Measurements from ENCODE around the gene PKMYT1.

The PKMYT1 gene

DNA sequence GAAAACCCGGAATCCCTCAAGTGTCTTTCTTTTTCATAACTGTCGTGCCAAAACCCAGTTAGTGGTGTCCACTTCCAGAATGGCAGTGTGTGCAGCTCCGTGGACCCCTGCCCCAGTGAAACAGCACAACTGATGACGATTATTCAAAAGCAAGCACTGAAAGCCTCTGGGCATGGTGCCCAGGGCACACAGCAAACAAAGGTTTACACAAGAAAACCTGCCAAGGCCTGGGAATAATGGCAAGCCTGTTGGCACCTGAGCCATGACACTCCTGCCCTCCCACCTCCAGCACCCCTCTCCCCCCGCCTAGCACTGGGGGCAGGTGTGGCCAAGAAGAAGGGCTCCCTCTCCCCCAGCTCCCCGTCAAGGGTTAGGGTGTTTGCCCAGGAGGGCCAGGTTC lies 2.8 kb downstream of the PKMYT1 start:
- no peak overlapping the region for H3K4me3 ChIP-seq
- H3K27ac ChIP-seq, result no peak overlapping the region

DNA sequence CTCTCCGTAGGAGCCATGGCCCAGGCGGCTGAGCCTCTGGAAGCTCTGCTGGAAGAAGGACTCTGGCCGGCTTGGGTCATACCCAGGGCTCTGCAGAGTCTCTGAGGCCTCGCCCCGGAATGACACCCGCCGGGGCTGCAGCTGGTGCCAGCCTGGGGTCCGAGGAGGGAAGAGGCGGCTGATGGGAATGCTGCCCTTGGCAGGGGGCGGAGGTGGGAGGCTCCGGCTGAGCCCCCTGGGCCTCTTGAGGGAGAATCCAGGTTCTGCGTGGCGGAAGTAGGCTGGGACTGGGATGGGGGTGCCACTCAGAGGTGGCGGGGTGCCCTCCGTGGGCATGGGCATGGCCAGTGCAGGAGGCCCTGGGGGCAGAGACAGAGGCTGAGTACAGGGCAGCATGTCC lies 3.6 kb downstream of the PKMYT1 start:
- Histone ChIP-seq H3K27ac (no peak overlapping the region), H3K4me3 (no peak overlapping the region)

- Histone ChIP-seq H3K27ac (no peak overlapping the region), H3K4me3 (no peak overlapping the region)
Measured at GRCh38 chr16:2976201-2976600, 4.0 kb downstream of the PKMYT1 start.

GRCh38 chr16:2975161-2975795 lies 5.0 kb downstream of the PKMYT1 start:
- H3K27ac ChIP-seq, result no peak overlapping the region
- H3K4me3 ChIP-seq, result no peak overlapping the region

- Histone ChIP-seq H3K4me3 (no peak overlapping the region), H3K27ac (no peak overlapping the region)
Measured at GRCh38 chr16:2974319-2975056, 5.8 kb downstream of the PKMYT1 start.

- H3K27ac ChIP-seq, result no peak overlapping the region
Measured at GRCh38 chr16:2973605-2974318, 6.5 kb downstream of the PKMYT1 start.

GRCh38 chr16:2973093-2973492 lies 7.2 kb downstream of the PKMYT1 start:
- H3K4me3 ChIP-seq, result no peak overlapping the region
- H3K27ac ChIP-seq, result no peak overlapping the region

More at GRCh38 chr16:2973605-2974318, 6.5 kb downstream of the PKMYT1 start:
- H3K4me3 ChIP-seq, result no peak overlapping the region

DNA sequence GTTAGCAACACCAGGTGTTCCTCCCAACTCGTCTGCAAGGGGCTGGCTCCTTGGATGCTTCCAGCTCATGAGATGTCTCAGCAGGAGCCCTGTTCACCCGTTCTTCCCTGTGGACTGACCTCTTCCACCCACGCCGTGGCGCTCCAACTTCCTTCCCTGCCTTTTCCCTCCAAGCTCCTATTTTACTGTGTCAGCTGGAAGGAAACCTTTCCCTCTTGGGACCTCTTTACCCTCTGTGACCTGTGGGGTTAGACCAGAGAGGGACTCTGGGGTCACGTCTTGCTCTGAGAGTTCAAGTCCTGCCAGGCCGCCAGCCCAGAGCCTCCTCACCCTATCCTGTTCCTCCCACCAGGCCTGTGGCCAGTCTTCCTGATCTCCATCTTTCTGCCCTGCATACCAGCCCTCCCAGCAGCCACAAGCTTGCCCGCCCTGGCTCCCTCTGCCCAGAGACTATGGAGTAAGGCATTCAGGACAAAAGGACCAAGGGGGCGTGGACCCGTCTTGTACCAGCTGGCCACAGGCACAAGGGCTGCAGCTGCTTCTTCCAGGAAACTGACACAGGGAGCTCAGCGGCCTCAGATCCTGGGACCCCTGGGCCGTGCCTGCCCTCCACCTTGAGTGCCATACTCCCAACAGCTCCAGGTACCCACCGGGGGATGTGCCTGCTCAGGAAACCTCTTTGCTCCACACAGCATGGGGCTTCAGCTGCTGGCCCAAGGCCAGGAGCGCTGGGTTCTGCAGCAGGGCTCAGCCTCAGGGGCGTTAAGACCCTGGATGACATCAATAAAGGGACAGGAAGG lies 8.1 kb downstream of the PKMYT1 start:
- no peak overlapping the region for H3K4me3 ChIP-seq
- no peak overlapping the region for H3K27ac ChIP-seq

- no peak overlapping the region for H3K27ac ChIP-seq
- peak overlapping the region in 1 of 7 experiments; percentile 86 for H3K4me3 ChIP-seq
Measured at GRCh38 chr16:2971134-2971984, 8.9 kb downstream of the PKMYT1 start.

DNA sequence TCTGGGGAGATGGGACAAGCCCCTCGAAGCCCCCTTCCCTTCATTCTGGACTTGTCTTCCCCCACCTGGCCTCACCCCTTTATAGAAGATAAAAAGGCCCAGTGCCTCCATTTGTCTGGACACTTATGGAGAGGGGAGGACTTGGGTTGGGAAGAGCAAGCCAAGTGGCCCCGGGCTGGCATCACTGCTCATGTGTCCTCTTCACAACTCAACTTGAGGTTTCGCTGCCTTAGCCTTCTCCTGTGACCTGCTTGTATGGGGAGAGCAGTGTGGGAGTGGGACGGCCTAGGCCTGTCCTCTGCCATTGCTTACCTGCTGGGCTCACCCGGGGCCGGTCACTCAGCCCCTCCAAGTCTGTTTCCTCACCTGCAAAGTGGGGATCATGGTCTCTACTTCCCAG lies 9.7 kb downstream of the PKMYT1 start:
- H3K4me3 ChIP-seq, result peak overlapping the region; percentile 70 to 86 (median 74)
- peak overlapping the region in 12 of 21 experiments; percentile 52 to 85 (median 74) for H3K27ac ChIP-seq

- peak overlapping the region in 20 of 21 experiments; percentile 39 to 85 (median 62) for H3K27ac ChIP-seq
- H3K4me3 ChIP-seq, result peak overlapping the region; percentile 70 to 86 (median 74)
Measured at GRCh38 chr16:2969545-2970521, 10.4 kb downstream of the PKMYT1 start.

GRCh38 chr16:2968738-2969544 lies 11.3 kb downstream of the PKMYT1 start, which contains the start of gene PAQR4:
Gene PAQR4 (plus strand): TSS chr16:2969348. CDS start chr16:2969675, 327 bp downstream.
- H3K27ac ChIP-seq, result peak within 1 kb of the TSS in 20 of 21 experiments; percentile 39 to 85 (median 62)
- H3K4me3 ChIP-seq, result peak within 1 kb of the TSS; percentile 70 to 86 (median 74)

- Histone ChIP-seq H3K27ac (peak overlapping the region in 6 of 21 experiments; percentile 33 to 85 (median 50)), H3K4me3 (peak overlapping the region; percentile 70 to 86 (median 74))
Measured at GRCh38 chr16:2968368-2968737, 11.9 kb downstream of the PKMYT1 start.

- Histone ChIP-seq H3K4me3 (no peak overlapping the region), H3K27ac (no peak overlapping the region)
Measured at GRCh38 chr16:2967721-2968161, 12.5 kb downstream of the PKMYT1 start.

- Histone ChIP-seq H3K4me3 (peak overlapping the region in 3 of 7 experiments; percentile 3 to 26 (median 10)), H3K27ac (no peak overlapping the region)
Measured at GRCh38 chr16:2967211-2967631, 13.0 kb downstream of the PKMYT1 start.

DNA sequence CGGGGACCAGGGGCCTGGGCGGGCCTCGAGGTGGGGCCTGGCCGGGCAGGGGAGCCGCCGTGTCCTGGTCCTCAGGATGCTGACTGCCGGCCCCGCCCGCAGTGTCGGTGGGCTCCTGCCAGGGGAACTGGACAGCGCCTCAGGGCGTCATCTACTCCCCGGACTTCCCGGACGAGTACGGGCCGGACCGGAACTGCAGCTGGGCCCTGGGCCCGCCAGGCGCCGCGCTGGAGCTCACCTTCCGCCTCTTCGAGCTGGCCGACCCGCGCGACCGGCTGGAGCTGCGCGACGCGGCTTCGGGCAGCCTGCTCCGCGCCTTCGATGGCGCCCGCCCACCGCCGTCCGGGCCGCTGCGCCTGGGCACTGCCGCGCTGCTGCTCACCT lies 13.4 kb downstream of the PKMYT1 start:
- H3K4me3 ChIP-seq, result peak overlapping the region in 3 of 7 experiments; percentile 3 to 26 (median 10)

More for the DNA sequence above, 13.4 kb downstream of the PKMYT1 start:
- no peak overlapping the region for H3K27ac ChIP-seq

Measured in skin epidermis (tissue), 12 donors.